HFF-Myc (cell line): ENCODE data around the gene CREG1.

ENCODE experiments used
- DNase-seq: peaks from one replicate; pipeline ENCODE4 v3.0.0-alpha.2; 2011; ENCODE audit warnings: low read depth; ENCODE audit errors: extremely low read depth
- H3K4me3 ChIP-seq: replicated peaks from 2 replicates; pipeline ENCODE4 v1.5.1; 2011; ENCODE audit warnings: low read depth, mild to moderate bottlenecking, control low read depth, low read length
- CTCF ChIP-seq: IDR thresholded peaks from 2 replicates; pipeline ENCODE4 v1.5.1; 2012; ENCODE audit warnings: mild to moderate bottlenecking, low read depth, low read length, control low read depth; ENCODE audit errors: missing control alignments

Gene CREG1

GRCh38 chr1:167554028-167554779, 642 bp upstream of the CREG1 start:
- H3K4me3 ChIP-seq: peak overlapping the region; percentile 57
- TF ChIP-seq CTCF: no peak
- no peak for DNase-seq

- H3K4me3 ChIP-seq: no peak overlapping the region
- no peak for DNase-seq
- no peak for TF ChIP-seq CTCF
Observed at GRCh38 chr1:167551362-167551761, 2.2 kb downstream of the CREG1 start.

GRCh38 chr1:167548059-167548932, 5.3 kb downstream of the CREG1 start:
- no peak overlapping the region for H3K4me3 ChIP-seq
- TF ChIP-seq CTCF: no peak

GRCh38 chr1:167546935-167547334, 6.6 kb downstream of the CREG1 start:
- no peak for TF ChIP-seq CTCF
- DNase-seq: no peak
- H3K4me3 ChIP-seq: no peak overlapping the region

More at GRCh38 chr1:167548059-167548932, 5.3 kb downstream of the CREG1 start:
- DNase-seq: no peak

- no peak for TF ChIP-seq CTCF
- DNase-seq: no peak
- no peak overlapping the region for H3K4me3 ChIP-seq
Observed at GRCh38 chr1:167545349-167545748, 8.2 kb downstream of the CREG1 start.

GRCh38 chr1:167544447-167545093, 9.0 kb downstream of the CREG1 start:
- no peak for DNase-seq
- no peak for TF ChIP-seq CTCF
- H3K4me3 ChIP-seq: no peak overlapping the region
